Kidney (tissue), 14 donors: ENCODE results near the gene SCRN2. TPM values are rescaled to one million over a fixed set of nuclear protein-coding genes. Genes with fewer than 3 reads are reported as not detected.

Experiments
- DNase-seq, 5 donors: peaks; one replicate each; pipeline ENCODE4 v3.0.0-alpha.2; 2013 to 2020
- FAIRE-seq: peaks from 2 replicates; lab custom pipeline; 2012; peaks lifted over from hg19 to GRCh38; lab: Jason Lieb, UNC
- H3K27ac ChIP-seq, 2 donors: one replicate each; pipeline ENCODE4 v1.7.0; 2013; ENCODE audit warnings: low read depth in 2 of 2, low read length in 2 of 2, inconsistent platforms in 1 of 2
- H3K27me3 ChIP-seq: one replicate; pipeline ENCODE4 v1.7.1; 2013; ENCODE audit warnings: low read length, inconsistent platforms; ENCODE audit not compliant: control insufficient read depth, insufficient read depth
- H3K36me3 ChIP-seq, 3 donors: one replicate each; pipeline versions ENCODE4 v1.7.0 to v1.7.1; 2013; ENCODE audit warnings: low read length in 3 of 3, control low read depth in 1 of 3, inconsistent platforms in 1 of 3; ENCODE audit not compliant: insufficient read depth in 3 of 3, control insufficient read depth in 2 of 3
- H3K4me1 ChIP-seq, 3 donors: one replicate each; pipeline versions ENCODE4 v1.7.0 to v1.7.1; 2013; ENCODE audit warnings: low read length in 3 of 3, inconsistent platforms in 1 of 3, low read depth in 1 of 3; ENCODE audit not compliant: control insufficient read depth in 2 of 3, insufficient read depth in 2 of 3
- H3K4me3 ChIP-seq, 3 donors: one replicate each; pipeline versions ENCODE4 v1.7.0 to v1.8.1; 2013; ENCODE audit warnings: low read length in 3 of 3, control low read depth in 1 of 3, inconsistent platforms in 1 of 3
- H3K9ac ChIP-seq, 3 donors: one replicate each; pipeline versions ENCODE4 v1.7.0 to v1.7.1; 2013; ENCODE audit warnings: low read length in 3 of 3, control low read depth in 1 of 3, inconsistent platforms in 1 of 3
- H3K9me3 ChIP-seq, 3 donors: one replicate each; pipeline versions ENCODE4 v1.7.0 to v1.7.1; 2013; ENCODE audit warnings: low read length in 3 of 3, control low read depth in 1 of 3, inconsistent platforms in 1 of 3; ENCODE audit not compliant: control insufficient read depth in 2 of 3, insufficient read depth in 1 of 3
- CTCF ChIP-seq: IDR thresholded peaks from 3 replicates; pipeline ENCODE4 v1.5.1; 2012; ENCODE audit warnings: mild to moderate bottlenecking, moderate library complexity, borderline replicate concordance; ENCODE audit not compliant: insufficient read depth; ENCODE audit errors: extremely low read depth
- intact Hi-C: fragments of 100-400 bp; cut with DNase I; formaldehyde crosslinking; loops from one replicate; pipeline ENCODE4 v1.11.1; 2022
- polyA plus RNA-seq: library from polyadenylated mRNA; stranded (reverse); fragments of 350-450 nt; fragmentation: Illumina TruSeq; extraction: RNeasy Lipid Tissue Mini Kit (QIAGEN cat#74804); gene quantifications from one replicate; pipeline ENCODE4 v1.2.3, GENCODE V29; 2014; ENCODE audit warnings: low read depth, low replicate concordance; ENCODE audit not compliant: insufficient read depth
- total RNA-seq: library from RNA; stranded (reverse); fragmentation: NEBNext Ultra II Directional; extraction: Animal tissue kit (Norgen Biotek cat#: 25700); gene quantifications from one replicate; pipeline ENCODE4 v1.2.1, GENCODE V29; 2021
- donor health status: control.
- donor health status: control.
- donor health status: control.
- donor health status: control.
- donor health status: control.
- donor health status: DM: yes; HTN: yes; CAD: no.
- donor health status: Normal renal cell carcinoma (clear cell type).

Gene SCRN2
- total and polyA plus RNA-seq, 2 donors from 2014 or later = 40.3 to 172 TPM

GRCh38 chr17:47834756-47835155 lies 6.3 kb downstream of the SCRN2 start:
- no peak for TF ChIP-seq CTCF
- H3K27ac ChIP-seq = peak overlapping the region in 1 of 2 donors; percentile 23
- H3K27me3 ChIP-seq = no peaks in the 10 kb centered on the region
- H3K4me3 ChIP-seq = no peak overlapping the region
- DNase-seq = no peak
- FAIRE-seq = no peak
- no peaks in the 10 kb centered on the region for H3K9me3 ChIP-seq
- intact Hi-C loops = no loop called here
- H3K36me3 ChIP-seq = peaks cover 0 to 23% (median 3%) of the 10 kb centered on the region in 3 donors
- H3K4me1 ChIP-seq = peaks cover 0 to 34% (median 25%) of the 10 kb centered on the region in 3 donors
- no peak overlapping the region for H3K9ac ChIP-seq

GRCh38 chr17:47831934-47832327 lies 9.1 kb downstream of the SCRN2 start:
- peak overlapping the region in 1 of 3 donors; percentile 82 for H3K9ac ChIP-seq
- H3K9me3 ChIP-seq = no peaks in the 10 kb centered on the region
- H3K4me3 ChIP-seq = peak overlapping the region; percentile 57 to 95 (median 77)
- H3K4me1 ChIP-seq = peaks cover 0 to 19% (median 8%) of the 10 kb centered on the region in 3 donors
- intact Hi-C loops = no loop called here
- no peak overlapping the region for H3K27ac ChIP-seq
- H3K27me3 ChIP-seq = no peaks in the 10 kb centered on the region
- FAIRE-seq = no peak
- H3K36me3 ChIP-seq = peaks cover 0 to 20% (median 11%) of the 10 kb centered on the region in 3 donors
- DNase-seq = no peak
- no peak for TF ChIP-seq CTCF

- FAIRE-seq = no peak
- H3K9ac ChIP-seq = peak within 1 kb of the TSS; percentile 37 to 82 (median 62)
- H3K36me3 ChIP-seq = peaks cover 0 to 22% (median 17%) of the 10 kb centered on the region in 3 donors
- peak within 1 kb of the TSS; percentile 85 to 97 (median 95) for H3K4me3 ChIP-seq
- no peaks in the 10 kb centered on the region for H3K27me3 ChIP-seq
- H3K9me3 ChIP-seq = no peaks in the 10 kb centered on the region
- intact Hi-C loops = no loop called here
- peak within 1 kb of the TSS; percentile 9 to 76 for H3K27ac ChIP-seq
- peak; percentile 14 for TF ChIP-seq CTCF
- H3K4me1 ChIP-seq = peaks cover 0 to 19% (median 7%) of the 10 kb centered on the region in 3 donors
- DNase-seq = peak; percentile 96 to 98 (median 97)
These were observed 9.8 kb downstream of the SCRN2 start, which contains the start of the genes LRRC46 and MRPL10 for GRCh38 chr17:47831003-47831933. Gene LRRC46 (plus strand): TSS chr17:47831670. CDS start chr17:47831990, 320 bp downstream. Gene MRPL10 (minus strand): TSS chr17:47831541. CDS start chr17:47831511, 30 bp downstream.
